Embryonic facial prominence (tissue), 1 donor: ENCODE data around the gene NLRP8.
"Not testable (repeated sequence)": the region's sequence is repeated elsewhere in the genome, so short reads cannot be mapped to it uniquely, and the experiment has no call there.

ENCODE experiments used
- DNase-seq: peaks from one replicate; pipeline ENCODE4 v3.0.0-alpha.2; 2016; ENCODE audit errors: extremely low spot score

Gene NLRP8

DNA sequence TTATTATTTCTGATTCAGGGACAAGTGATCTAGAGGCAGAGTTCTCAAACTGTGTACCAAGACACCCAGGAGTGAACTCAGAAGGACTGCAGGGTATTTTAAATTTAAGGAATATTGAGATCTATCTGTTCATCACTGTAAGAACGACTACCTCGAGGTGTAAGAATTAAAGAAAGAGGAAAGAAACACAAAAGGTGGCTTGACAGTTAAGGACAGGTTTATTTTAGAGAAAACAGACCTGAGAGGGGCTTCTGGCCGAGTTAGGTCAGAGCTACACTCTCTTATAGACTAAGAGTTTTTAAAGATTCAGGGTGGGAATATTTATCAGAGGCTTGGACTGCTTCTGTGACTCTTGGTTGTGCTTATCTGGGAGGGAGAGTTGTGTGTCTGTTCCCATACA is 26.4 kb downstream of the NLRP8 start:
- no peak for DNase-seq

DNA sequence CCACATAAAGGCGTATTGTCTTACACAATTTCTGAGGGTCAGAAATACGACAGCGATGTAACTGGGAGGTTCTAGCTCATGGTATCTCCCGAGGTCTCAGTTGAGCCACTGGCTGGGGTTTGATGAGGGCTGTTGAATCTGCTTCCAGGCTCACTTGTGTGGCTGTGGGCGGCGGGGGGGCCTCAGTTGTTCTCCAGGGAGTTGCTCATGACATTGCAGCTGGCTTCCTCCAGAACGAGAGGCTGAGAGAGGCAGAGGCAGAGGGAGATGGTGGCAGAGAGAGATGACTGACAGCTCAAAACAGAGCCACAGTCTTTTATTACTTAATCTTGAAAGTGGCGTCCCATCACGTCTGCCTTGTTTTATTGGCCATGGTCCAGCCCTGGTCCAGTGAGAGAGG is 32.8 kb downstream of the NLRP8 start:
- DNase-seq = no peak

DNA sequence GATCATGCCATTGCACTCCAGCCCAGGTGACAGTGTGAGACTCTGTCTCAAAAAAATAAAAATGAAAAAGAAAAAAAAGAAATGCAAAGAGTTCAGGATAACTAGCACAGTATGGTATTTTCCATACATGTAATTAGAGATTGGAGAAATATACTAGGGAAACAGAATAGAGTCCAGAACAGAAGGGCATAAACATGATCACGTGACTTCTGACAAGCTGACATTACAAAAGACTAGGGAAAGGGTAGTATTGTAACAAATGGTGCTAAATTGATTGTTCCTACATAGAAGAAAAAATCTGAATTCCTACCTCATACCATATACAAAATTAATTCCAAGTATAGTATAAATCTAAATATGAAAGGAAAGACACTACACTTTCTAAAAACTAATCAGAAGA is 37.6 kb downstream of the NLRP8 start:
- DNase-seq = no peak

- no peak for DNase-seq
Observed at GRCh38 chr19:55986487-55986886, 38.9 kb downstream of the NLRP8 start, which contains the start of gene NLRP5. Gene NLRP5 (plus strand): TSS chr19:55986775.

GRCh38 chr19:55990831-55991230 is 43.2 kb downstream of the NLRP8 start:
- no peak for DNase-seq

- no peak for DNase-seq
Observed at GRCh38 chr19:55993492-55993891, 45.9 kb downstream of the NLRP8 start.

DNA sequence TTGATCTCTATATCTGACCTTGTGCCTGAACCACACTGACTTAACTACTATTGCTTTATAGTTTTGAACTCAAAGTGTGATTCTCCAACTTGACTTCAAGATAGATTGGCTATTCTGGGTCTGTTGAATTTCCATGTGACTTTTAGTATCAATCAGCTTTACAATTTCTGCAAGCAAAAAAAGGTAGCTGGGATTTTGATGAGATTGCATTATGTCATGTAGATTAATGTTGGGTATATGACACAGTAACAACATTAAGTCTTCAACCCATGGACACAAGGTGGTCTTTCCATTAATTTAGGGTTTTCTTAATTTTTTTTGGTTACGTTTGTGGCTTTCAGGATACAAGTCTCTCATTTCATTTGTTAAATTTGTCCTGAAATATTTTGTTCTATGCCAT is 67.1 kb downstream of the NLRP8 start:
- no peak for DNase-seq

- no peak for DNase-seq
Observed at GRCh38 chr19:56015756-56016155, 68.1 kb downstream of the NLRP8 start.

- DNase-seq = not testable (repeated sequence)
Observed at GRCh38 chr19:56019325-56019724, 71.7 kb downstream of the NLRP8 start.

DNA sequence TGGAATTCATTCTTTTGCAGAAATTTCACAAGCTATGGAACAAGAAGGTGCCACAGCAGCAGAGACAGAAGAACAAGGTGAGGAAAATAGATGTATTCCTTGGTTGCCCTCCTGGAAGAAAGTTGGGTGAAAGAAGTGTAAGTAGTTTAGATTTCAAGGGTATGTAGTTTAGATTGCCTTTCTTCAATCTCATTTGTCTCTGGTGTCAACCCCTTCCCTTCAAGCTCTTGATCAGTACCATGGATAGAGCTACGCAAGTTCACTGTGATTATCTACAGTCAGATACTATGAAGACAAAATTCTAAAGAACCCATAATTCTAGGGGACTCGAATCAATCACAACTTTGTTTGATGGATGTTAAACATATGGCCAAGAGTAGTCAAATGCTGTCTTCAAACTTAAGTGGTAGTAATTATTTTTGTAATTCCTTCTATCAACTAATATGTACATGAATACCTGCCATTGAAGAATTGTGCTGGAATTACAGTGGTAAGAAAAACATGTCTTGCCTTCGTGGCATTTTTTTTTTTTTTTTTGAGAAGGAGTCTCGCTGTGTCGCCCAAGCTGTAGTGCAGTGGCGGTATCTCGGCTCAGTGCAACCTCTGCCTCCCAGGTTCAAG is 72.8 kb downstream of the NLRP8 start:
- not testable (repeated sequence) for DNase-seq

- DNase-seq = no peak
Observed at GRCh38 chr19:56026769-56027168, 79.1 kb downstream of the NLRP8 start.
